Retinal pigment epithelial cell (primary cell): Measurements from ENCODE around the gene STK24.

Experiments
- DNase-seq: peaks from one replicate; pipeline ENCODE4 v3.0.0-alpha.2; 2010; ENCODE audit warnings: low read depth
- H3K4me3 ChIP-seq: 2 replicates; pipeline ENCODE4 v1.5.1; 2011; ENCODE audit warnings: mild to moderate bottlenecking, low read length, control low read depth, moderate library complexity
- TF ChIP-seq, protein P1 (sequence below): conservative IDR thresholded peaks from 2 replicates; pipeline ENCODE4 v1.5.1; 2011; ENCODE audit warnings: low read depth, low read length, control low read depth, inconsistent platforms

Gene STK24

DNA sequence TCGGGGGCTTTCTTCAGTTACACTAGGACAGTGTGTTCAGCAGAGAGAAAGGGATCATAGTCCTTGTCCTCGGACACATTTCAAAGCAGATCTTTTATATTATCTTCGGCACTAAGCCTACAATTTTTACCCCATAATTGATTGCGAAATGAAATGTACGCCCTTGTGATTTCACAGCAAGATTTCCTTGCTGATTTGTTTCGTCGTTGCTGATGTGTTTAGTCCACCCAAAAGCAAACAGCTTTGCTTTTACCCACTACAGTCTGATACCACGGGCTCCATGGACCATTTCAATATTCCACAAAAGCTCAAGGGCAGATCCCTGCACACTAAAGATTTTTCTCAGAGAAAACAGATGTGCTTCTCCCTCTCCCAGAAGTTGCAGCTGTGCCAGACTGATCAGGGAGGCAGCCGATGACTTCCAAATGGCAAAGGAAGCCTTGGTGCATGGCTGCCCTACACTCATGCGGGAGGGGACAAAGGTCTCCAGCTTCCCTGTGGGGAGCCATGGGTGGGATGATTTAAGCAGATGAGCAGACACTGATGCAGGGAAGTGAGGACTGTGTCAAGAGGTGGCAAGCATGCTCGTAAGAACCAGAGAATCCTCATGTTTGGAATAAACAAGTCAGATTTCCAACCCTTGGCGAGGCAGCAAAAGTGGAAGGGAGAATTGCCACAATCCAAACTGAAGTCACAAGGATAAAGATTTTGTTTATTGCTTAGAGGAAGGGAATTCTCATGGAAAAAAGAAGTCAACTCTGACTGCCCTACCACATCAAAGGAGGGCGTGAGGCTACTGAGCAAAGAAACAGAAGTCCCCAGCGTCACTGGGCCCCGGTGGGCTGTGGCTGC lies 81.1 kb downstream of the STK24 start:
- no peak overlapping the region for H3K4me3 ChIP-seq
- no peak for DNase-seq
- TF ChIP-seq, protein P1, sequence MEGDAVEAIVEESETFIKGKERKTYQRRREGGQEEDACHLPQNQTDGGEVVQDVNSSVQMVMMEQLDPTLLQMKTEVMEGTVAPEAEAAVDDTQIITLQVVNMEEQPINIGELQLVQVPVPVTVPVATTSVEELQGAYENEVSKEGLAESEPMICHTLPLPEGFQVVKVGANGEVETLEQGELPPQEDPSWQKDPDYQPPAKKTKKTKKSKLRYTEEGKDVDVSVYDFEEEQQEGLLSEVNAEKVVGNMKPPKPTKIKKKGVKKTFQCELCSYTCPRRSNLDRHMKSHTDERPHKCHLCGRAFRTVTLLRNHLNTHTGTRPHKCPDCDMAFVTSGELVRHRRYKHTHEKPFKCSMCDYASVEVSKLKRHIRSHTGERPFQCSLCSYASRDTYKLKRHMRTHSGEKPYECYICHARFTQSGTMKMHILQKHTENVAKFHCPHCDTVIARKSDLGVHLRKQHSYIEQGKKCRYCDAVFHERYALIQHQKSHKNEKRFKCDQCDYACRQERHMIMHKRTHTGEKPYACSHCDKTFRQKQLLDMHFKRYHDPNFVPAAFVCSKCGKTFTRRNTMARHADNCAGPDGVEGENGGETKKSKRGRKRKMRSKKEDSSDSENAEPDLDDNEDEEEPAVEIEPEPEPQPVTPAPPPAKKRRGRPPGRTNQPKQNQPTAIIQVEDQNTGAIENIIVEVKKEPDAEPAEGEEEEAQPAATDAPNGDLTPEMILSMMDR, result no peak

DNA sequence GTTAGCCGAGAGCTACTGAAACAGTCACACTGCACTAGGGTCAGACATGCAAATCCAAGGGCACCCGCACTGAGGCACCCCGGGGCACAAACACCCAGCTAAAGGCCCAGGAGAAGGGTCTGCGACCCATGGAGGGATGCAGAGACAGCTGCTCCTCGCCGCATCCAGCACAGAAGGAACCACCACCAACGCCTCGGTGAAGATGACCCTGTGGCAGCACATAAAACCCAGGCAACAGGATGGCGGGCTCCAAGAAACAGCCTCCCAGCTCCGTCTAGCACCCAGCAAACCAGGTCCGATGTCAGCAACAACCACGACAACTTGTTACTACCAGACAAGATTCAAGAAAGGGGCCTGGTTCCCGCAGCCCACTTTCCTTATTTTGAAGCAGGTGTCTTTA lies 82.1 kb downstream of the STK24 start:
- DNase-seq, result no peak
- H3K4me3 ChIP-seq, result no peak overlapping the region
- TF ChIP-seq, protein P1, result no peak

DNA sequence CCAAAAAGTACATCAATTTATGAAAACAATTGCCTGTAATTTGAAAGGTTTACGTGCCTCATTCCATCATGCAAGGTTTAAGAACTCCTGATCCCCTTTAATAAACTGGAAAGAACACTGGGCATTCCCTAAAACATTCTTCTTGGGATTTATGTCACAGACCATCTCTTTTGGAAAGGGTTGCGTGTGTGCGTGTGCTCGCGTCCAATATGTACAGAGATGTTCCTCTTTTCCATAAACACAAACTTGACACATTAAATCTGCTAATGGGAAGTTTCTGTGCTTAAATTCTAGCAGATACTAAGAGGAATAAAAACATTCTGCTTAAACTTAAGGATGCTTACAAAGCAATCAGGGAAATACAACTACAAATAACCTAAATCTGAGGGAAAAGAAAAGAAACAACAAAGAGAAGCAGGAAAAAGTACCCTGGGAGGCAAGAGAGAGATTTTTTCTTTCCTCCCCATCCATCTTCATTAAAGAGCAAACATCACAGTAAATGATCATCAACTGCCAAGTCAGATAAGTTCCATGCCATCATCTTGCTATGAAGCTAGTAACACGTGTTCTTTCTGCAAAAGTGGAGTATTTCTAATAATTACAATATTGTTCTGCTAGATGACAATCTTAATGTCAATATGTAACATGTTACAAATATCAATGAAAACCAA lies 83.7 kb downstream of the STK24 start:
- DNase-seq, result peak; percentile 74
- no peak overlapping the region for H3K4me3 ChIP-seq
- TF ChIP-seq, protein P1, result no peak

DNA sequence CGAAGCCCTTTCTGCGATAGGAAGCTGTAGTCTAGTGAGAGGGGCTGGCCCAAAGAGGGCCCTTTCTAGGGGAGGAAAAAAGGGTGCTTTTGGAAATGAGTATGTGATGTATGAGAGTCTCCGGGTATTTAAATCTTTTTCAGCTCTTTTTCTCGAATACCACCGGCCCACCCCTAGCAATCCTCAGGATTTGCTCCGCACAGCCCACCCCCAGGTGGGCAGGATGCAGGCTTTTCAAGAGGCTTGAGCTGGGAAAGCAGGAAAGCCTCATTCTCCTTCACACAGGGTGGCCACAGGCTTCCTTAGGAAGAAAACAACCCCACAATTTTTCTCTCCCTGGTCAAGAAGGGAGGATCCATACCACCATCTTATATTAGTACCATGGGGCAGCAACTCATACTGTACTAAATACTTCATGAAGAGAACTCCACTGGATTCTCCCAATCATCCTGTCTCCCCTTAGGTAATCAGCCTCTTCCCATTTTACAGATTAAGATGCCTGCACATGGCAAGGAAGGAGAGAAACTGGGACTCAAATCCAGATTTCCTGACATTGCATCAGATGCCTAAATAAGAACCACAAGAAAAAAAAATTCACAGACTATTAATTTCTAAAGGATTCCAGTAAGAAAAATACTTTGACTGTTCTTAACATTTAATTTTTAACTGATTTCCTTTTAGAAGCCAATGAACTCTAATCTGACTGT lies 84.4 kb downstream of the STK24 start:
- TF ChIP-seq, protein P1, result no peak
- no peak for DNase-seq
- H3K4me3 ChIP-seq, result no peak overlapping the region

DNA sequence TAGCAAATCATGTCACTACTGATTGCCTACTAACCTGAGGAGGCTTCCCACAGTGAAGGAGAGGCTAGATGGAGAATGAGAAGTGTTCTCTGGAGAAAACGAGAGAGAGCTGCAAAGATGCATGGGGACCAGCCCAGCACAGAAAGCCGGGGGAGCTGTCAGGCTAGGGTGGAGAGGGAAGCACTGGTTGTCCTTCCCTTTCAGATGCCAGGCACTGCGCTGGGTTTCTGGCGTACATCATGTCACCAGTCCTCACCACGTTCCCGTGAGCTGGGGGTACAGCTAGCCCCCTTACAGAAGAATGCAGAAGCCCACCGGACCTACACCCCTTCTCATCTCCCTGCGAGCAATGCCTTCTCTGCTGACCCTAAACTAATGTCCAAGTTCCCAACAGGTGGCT lies 86.0 kb downstream of the STK24 start:
- H3K4me3 ChIP-seq, result no peak overlapping the region
- TF ChIP-seq, protein P1, result no peak
- no peak for DNase-seq

DNA sequence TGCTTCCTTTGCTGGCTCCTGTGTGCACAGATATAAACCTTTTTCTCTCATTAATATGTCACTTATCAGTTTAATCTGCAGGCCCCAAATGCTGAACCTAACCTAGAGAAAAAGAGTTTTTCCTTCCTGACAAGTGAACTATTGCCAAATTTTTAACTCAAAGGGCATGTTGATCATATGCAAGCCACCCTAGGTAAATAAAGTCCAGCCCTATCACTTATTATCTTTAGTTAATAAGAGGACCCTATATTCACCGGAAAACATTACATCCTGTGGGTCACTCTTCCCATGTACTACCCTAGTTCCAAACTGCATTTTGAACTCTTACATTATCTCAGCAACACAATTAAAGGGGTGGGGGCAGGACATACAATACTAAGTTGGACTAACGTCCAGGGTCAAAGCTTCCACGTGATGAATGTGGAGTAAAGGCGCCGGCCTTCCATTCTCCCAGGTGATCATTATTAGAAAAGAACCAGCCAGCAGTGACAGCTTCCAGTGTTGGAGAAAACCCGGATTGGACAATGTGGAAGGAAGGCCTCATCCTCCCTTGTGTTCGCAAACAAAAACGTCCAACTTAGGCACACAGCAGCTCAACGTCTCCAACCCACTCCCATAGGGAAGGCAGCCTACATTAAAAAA lies 86.6 kb downstream of the STK24 start:
- H3K4me3 ChIP-seq, result no peak overlapping the region
- no peak for DNase-seq
- TF ChIP-seq, protein P1, result no peak
